ENCODE results near the gene VPS54.

Gene VPS54

DNA sequence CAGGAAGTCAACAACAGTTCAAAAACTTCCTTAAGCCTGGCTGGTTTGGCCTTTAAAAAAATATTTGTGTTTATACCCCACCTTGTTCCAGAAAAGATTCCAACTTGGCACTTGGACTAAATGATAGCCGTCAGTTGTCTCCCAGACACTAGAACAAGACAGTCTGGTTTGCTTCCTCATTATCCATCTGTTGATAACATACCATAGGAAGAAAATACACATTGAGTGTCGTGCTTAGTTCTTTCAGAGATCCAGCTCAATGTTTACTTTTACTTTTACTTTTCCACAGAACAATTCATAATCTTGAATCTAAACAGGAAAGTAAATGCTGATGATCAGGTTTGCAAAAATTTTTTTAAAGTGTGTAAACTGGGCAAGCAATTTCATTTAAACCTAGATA is 2.4 kb upstream of the VPS54 start:
- DNase-seq (ENCODE audit: low read depth in 1 of 2, low spot score in 1 of 2): no peak
- no peaks in the 10 kb centered on the region for H3K27me3 ChIP-seq (ENCODE audit: insufficient read depth, poor library complexity, severe bottlenecking)
- TF ChIP-seq SPI1 (IDR thresholded peaks at IDR 0.05; ENCODE audit: borderline replicate concordance, low read depth) (no peak), GABPA (IDR thresholded peaks at IDR 0.05; ENCODE audit: low read depth) (no peak), REST (IDR thresholded peaks at IDR 0.05; ENCODE audit: insufficient replicate concordance, low read depth) (no peak), POLR2AphosphoS5 (IDR thresholded peaks at IDR 0.05; ENCODE audit: low read depth) (no peak), CTCF (IDR thresholded peaks at IDR 0.05; ENCODE audit: insufficient read depth, low read length) (no peak)
- no peak overlapping the region for H3K4me3 ChIP-seq (replicated peaks; ENCODE audit: insufficient read depth, low read length)
- H3K27ac ChIP-seq (replicated peaks): no peak overlapping the region

DNA sequence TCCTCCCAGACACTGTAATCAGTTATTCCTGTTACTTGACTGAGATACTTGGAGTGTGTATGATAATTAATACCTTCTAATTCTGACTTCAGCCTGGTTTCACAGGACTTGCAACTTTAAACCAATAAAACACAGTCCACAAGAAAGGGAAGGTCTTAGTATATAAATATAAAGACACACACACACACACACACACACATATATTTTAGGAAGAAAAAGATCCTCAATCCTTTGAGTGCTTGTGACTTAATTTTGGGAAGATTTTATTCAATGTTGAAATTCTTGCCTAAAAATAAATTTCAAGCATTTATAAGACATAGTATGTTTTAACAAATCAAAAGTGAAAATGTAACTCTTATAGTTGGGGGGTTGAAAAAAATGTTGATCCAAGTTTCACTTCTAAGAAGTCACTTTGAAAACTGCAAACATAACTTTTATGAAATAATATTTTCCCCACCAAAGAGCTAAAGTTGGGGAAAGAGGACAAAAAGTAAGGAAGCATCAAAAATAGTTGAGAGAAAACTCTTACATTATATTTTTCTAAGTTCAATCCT is 824 bp upstream of the VPS54 start:
- DNase-seq (ENCODE audit: low read depth in 1 of 2, low spot score in 1 of 2): no peak
- no peaks in the 10 kb centered on the region for H3K27me3 ChIP-seq (ENCODE audit: insufficient read depth, poor library complexity, severe bottlenecking)
- TF ChIP-seq POLR2AphosphoS5 (IDR thresholded peaks at IDR 0.05; ENCODE audit: low read depth) (no peak), REST (IDR thresholded peaks at IDR 0.05; ENCODE audit: insufficient replicate concordance, low read depth) (no peak), CTCF (IDR thresholded peaks at IDR 0.05; ENCODE audit: insufficient read depth, low read length) (no peak)
- peak overlapping the region; percentile 89 for H3K27ac ChIP-seq (replicated peaks)
- H3K4me3 ChIP-seq (replicated peaks; ENCODE audit: insufficient read depth, low read length): no peak overlapping the region

DNA sequence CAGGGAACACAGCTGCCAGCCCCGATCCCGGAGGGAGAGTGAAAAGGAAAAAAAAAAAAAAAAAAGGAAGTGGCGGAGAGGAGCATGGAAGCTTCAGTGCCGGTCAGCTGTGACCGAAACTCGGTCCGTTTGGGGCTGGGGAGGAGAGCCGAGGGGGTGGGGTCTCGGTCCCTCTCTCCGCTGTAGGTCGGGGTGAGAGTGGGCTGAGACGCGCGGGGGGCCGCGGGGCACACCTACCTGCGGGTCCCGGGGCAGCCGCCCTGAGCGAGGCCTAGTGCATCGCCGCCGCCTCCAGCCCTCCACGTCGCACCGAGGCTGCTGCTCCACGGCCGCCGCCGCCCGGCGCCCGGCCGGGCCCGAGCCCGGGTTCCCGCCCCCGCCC is 536 bp downstream of the VPS54 start:
- TF ChIP-seq REST (IDR thresholded peaks at IDR 0.05; ENCODE audit: insufficient replicate concordance, low read depth): no peak
- TF ChIP-seq SPI1 (IDR thresholded peaks at IDR 0.05; ENCODE audit: borderline replicate concordance, low read depth): peak; percentile 93
- DNase-seq (ENCODE audit: low read depth in 1 of 2, low spot score in 1 of 2): peak; percentile 29 to 44
- Histone ChIP-seq H3K27me3 (ENCODE audit: insufficient read depth, poor library complexity, severe bottlenecking) (no peaks in the 10 kb centered on the region), H3K4me3 (replicated peaks; ENCODE audit: insufficient read depth, low read length) (peak overlapping the region; percentile 73), H3K27ac (replicated peaks) (peak overlapping the region; percentile 89)

All from HL-60 (cell line).